Activated T-helper 1 cell treated with Interleukin-2 at 50 U/mL for 16 hours (primary cell): ENCODE results near the gene IL17RE.
"Not testable (repeated sequence)": the region's sequence is repeated elsewhere in the genome, so short reads cannot be mapped to it uniquely, and the experiment has no call there.

Source experiments
- DNase-seq: peaks from one replicate; pipeline ENCODE4 v3.0.0-alpha.2; 2020; ENCODE audit warnings: low read depth

The IL17RE gene, protein sequence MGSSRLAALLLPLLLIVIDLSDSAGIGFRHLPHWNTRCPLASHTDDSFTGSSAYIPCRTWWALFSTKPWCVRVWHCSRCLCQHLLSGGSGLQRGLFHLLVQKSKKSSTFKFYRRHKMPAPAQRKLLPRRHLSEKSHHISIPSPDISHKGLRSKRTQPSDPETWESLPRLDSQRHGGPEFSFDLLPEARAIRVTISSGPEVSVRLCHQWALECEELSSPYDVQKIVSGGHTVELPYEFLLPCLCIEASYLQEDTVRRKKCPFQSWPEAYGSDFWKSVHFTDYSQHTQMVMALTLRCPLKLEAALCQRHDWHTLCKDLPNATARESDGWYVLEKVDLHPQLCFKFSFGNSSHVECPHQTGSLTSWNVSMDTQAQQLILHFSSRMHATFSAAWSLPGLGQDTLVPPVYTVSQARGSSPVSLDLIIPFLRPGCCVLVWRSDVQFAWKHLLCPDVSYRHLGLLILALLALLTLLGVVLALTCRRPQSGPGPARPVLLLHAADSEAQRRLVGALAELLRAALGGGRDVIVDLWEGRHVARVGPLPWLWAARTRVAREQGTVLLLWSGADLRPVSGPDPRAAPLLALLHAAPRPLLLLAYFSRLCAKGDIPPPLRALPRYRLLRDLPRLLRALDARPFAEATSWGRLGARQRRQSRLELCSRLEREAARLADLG

DNA sequence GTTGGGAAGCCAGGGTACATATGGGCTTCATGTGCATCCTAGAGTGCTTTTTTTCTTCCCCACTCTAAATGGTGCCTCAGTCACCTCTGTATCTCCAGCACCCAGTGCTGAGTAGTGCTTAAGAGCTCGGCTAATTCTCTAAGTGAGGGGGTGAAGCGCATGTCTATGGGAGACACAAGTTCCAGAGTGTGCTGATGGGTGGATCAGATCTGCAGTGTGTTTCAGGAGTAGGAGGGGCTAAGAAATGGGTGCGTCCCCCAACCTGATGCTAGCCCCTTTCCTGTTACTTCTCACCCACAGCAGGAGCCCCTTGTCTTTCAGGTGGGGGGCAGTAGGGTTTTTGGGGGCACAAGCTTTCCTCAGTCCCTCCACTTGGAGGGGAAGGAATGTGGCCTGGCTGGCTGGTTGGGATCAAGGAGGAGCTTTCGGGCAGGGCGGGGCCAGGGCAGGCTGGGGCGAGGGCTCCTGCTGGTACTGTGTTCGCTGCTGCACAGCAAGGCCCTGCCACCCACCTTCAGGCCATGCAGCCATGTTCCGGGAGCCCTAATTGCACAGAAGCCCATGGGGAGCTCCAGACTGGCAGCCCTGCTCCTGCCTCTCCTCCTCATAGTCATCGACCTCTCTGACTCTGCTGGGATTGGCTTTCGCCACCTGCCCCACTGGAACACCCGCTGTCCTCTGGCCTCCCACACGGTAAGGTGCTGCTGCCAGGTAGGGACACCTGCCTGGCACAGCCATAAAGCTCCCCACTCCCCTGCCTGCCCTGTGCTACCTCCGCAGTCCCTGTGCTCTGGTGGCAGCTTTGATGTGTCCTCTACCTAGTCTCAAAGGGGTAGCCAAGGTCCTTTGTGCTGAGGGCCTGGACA, at the start of gene IL17RE:
TSS of gene IL17RE (plus strand) at position 477 of the 866 bp plus-strand sequence. CDS start at position 562, 85 bp downstream.
- no peak for DNase-seq

DNA sequence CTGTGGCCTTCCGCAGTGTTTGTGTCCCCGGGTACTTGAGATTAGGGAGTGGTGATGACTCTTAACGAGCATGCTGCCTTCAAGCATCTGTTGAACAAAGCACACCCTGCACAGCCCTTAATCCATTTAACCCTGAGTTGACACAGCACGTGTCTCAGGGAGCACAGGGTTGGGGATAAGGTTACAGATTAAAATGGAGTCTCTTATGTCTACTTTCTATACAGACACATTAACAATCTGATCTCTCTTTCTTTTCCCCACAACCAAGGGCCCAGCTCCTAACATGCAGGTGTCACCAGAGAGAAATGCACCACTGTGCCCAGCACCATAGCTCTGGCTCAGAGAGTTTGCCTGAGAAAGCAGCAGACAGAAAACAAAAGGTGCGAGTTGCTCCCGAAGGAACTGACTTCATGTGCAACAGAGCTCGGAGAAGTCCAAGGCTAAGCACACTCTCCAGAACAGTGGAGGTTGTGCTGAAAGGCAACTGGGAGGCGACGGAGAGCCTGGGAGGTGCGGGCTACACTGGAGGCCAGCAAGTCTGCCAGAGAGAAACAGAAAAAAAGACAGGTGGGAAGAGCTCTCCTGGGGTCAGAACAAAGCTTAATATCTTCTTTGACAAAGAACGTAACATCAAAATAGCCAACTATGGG, 48.2 kb upstream of the IL17RE start:
- DNase-seq: not testable (repeated sequence)

- no peak for DNase-seq
Observed at GRCh38 chr3:9855594-9855993, 47.1 kb upstream of the IL17RE start.

- no peak for DNase-seq
Observed at GRCh38 chr3:9859530-9860025, 43.1 kb upstream of the IL17RE start.

- no peak for DNase-seq
Observed at GRCh38 chr3:9861201-9861600, 41.4 kb upstream of the IL17RE start.

GRCh38 chr3:9861626-9862130, 41.0 kb upstream of the IL17RE start:
- no peak for DNase-seq

DNA sequence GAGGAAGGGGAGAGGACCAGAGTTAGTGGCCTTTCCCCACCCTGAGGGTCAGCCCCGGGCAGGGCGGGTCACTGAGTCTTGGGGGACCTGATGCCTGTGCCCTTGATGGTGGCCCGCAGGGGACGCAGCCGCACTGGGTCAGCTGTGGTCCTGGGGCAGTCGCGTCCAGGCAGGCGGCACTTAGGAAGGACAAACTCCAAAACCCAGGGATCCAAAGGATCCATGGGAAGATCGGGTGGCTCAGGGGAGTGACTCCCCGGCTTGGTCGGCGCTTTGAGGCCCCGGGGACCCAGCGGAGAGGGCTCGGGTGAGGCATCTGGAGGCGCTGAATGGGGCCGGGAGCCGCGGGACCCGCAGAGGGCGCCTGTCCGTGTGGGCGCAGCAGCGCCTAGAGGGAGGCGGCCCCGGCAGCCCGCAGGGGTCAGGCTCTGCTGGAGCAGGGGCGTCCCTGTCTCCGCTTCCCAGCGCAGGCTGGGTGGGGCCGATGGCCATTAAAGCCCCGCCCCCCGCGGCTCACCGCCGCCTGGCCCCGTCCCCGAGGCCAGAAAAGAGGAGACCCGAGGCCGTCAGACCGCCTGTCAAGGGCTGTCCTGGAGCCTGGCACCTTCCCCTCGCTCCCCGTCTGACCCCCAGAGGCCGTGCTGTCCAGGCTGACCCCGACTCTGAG, 40.1 kb upstream of the IL17RE start:
- DNase-seq: no peak

- DNase-seq: no peak
Observed at GRCh38 chr3:9863058-9863772, 39.4 kb upstream of the IL17RE start.

DNA sequence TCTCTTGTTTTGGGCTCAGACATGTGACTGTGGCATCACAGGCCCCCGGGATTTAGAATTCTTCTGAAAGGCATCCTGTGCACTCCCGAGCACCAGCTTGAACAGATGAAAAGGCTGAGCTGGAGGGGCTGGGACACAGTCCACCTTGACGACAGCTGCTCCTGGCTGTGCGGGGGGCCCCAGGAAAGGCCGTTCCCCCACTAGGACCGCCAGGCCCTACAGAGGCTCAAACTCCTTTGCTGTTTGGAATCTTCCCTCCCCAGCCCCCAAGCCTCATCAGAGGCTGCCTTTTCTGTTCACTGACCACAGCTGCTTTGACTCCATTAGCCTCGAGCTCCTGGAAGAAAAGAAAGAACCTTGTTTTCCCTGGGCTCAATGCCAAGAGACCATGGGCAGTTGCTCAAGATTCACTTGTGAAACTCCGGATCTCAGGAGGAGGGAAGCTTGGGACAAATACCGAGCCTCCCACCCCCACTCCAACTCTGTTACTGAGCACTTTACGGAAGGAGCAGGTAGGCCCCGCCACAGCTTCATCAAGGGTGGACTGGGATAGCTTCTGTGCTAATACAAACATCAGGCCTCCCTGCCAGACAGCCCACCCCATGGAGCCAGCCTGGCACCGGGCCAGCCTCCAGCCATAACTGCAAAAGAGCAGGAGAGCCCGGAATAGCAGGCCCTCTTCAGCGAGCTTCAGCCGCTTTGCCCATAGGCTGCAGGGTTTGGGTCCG, 38.3 kb upstream of the IL17RE start:
- no peak for DNase-seq

GRCh38 chr3:9865125-9865637, 37.5 kb upstream of the IL17RE start:
- DNase-seq: not testable (repeated sequence)

- no peak for DNase-seq
Observed at GRCh38 chr3:9866639-9867038, 36.0 kb upstream of the IL17RE start.

DNA sequence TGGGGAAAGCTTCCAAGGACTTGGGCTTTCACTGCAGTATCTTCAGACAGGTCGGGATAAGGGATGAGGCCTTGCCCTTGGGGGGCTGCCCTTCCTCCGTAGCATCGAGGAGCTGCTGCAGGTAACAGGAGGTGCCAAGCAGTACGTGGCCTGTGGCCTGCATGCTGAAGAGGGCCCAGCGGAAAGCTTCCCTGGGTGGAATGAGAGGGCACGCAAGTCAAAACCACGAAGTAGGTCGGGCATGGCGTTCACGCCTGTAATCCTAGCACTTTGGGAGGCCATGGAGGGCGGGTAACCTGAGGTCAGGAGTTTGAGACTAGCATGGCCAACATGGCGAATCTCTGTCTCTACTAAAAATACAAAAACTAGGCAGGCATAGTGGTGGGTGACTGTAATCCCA, 35.5 kb upstream of the IL17RE start:
- DNase-seq: no peak

DNA sequence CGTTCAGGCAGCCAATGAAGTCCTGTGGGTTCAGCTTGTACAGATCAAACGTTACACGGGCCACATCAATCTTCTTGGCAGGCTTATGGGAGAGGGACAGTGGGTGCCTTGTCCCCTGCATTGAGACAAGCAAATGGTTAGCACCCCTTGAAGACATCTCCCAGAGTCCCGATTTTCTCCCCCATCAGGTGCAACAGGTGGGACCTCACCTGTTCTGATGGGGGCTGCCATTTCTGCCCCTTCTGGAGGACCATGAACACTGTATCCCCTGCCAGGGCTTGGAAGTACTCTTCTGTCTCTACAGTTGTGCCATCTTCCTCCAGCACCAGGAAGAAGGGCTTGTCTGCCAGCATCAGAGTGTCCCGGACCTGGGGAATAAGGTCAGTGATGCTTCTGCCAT, 32.7 kb upstream of the IL17RE start:
- no peak for DNase-seq

DNA sequence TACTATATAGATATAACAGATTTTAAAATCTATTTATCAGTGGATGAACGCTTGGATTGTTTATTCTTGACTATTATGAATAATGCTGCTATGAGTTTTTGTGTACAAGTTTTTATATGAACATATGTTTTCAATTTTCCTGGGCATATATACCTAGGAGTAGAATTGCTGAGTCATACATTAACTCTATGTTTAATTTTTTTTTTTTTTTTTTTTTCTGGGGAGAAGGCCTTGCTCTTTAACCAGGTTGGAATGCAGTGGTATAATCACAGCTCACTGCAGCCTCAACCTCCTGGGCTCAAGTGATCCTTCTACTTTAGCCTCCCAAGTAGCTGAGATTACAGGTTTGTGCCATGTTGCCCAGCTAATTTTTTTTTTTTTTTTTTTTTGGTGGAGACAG, 31.7 kb upstream of the IL17RE start:
- DNase-seq: no peak

- not testable (repeated sequence) for DNase-seq
Observed at GRCh38 chr3:9872067-9872466, 30.6 kb upstream of the IL17RE start.

DNA sequence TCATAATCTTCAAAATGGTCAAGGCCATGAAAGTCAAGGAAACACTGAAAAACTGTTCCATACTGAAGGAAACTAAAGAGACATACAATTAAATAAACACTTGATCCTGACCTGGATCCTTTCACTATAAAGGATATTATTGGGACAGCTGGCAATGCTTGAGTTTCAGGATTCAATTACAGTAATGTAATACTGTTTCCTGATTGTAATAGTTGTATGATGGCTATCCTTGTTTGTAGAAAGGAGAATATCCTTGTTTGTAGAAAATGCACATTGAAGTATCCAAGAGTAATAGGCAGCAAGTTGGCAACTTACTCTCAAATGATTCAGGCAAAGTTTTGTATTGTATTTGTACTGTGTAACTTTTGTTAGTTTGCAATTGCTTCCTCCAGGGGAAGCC, 27.2 kb upstream of the IL17RE start:
- DNase-seq: no peak

DNA sequence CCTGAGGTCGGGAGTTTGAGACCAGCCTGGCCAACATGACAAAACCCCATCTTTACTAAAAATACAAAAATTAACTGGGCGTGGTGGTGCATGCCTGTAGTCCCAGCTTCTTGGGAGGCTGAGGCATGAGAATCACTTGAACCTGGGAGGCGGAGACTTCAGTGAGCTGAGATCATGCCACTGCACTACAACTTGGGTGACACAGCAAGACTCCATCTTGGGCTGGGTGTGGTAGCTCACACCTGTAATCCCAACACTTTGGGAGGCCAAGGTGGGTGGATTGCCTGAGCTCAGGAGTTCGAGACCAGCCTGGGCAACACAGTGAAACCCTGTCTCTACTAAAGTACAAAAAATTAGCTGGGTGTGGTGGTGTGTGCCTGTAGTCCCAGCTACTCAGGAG, 26.4 kb upstream of the IL17RE start:
- not testable (repeated sequence) for DNase-seq

GRCh38 chr3:9876991-9877390, 25.7 kb upstream of the IL17RE start:
- no peak for DNase-seq

- DNase-seq: no peak
Observed at GRCh38 chr3:9878700-9879099, 23.9 kb upstream of the IL17RE start.
